Measurements from ENCODE around the gene EPHB2. TPM values are rescaled to one million over a fixed set of nuclear protein-coding genes. Genes with fewer than 3 reads are reported as not detected.

The EPHB2 gene
- polyA plus RNA-seq, 2 of the 4 experiments (the other 2 are of a cell fraction): 13.0 to 35.3 TPM

GRCh38 chr1:22920026-22920733 is 209.5 kb downstream of the EPHB2 start:
- H3K27ac ChIP-seq: no peak overlapping the region
- no peaks in the 10 kb centered on the region for H3K4me1 ChIP-seq
- ChIA-PET POLR2A (no interaction called here), CTCF (interaction anchor here (0.7 to 2.6 kb wide), 4 partner anchors 9 to 216 kb away, joined by 3 to 13 read pairs (median 5); no protein-coding TSS in a partner anchor)
- no peak overlapping the region for H3K4me3 ChIP-seq
- ATAC-seq (peak in 1 of 2 experiments; percentile 41; a peak in 1 of 6 replicates), DNase-seq (ENCODE audit: low read depth in 1 of 2, low spot score in 1 of 2) (no peak), FAIRE-seq (no peak)
- H3K4me2 ChIP-seq: no peak overlapping the region
- no peaks in the 10 kb centered on the region for H3K9me3 ChIP-seq
- 53% methylated on average over 6 of the region's 6 CpGs for WGBS (ENCODE audit: missing lambda C conversion rate)
- TF ChIP-seq PHF8 (IDR thresholded peaks at IDR 0.05; ENCODE audit: borderline replicate concordance, low read depth) (no peak), EP300 (IDR thresholded peaks at IDR 0.05) (no peak), HDAC2 (IDR thresholded peaks at IDR 0.05) (no peak), HEYL (CRISPR knock-in tag; IDR thresholded peaks at IDR 0.05) (no peak), ZSCAN20 (CRISPR knock-in tag; IDR thresholded peaks at IDR 0.05) (no peak), ZFP36 (IDR thresholded peaks at IDR 0.05; ENCODE audit: borderline replicate concordance, partially characterized antibody) (no peak), NR3C1 (IDR thresholded peaks at IDR 0.05) (no peak), BHLHE40 (IDR thresholded peaks at IDR 0.05; ENCODE audit: low read depth, low read length) (no peak), CTCF (IDR thresholded peaks at IDR 0.05) (no peak), ELK1 (IDR thresholded peaks at IDR 0.05; ENCODE audit: low read depth, low read length) (no peak), JUNB (IDR thresholded peaks at IDR 0.05) (no peak)

GRCh38 chr1:22920734-22921451 is 210.3 kb downstream of the EPHB2 start:
- WGBS (ENCODE audit: missing lambda C conversion rate): 86% methylated on average over 6 of the region's 8 CpGs
- CTCF ChIA-PET: interaction anchor here (0.7 to 2.6 kb wide), 7 partner anchors 9 to 278 kb away, joined by 3 to 13 read pairs (median 3); no protein-coding TSS in a partner anchor
- no peak for DNase-seq (ENCODE audit: low read depth in 1 of 2, low spot score in 1 of 2)

More at GRCh38 chr1:22920734-22921451, 210.3 kb downstream of the EPHB2 start:
- FAIRE-seq: no peak
- no peak overlapping the region for H3K27ac ChIP-seq
- POLR2A ChIA-PET: no interaction called here
- ATAC-seq: no peak
- no peak overlapping the region for H3K4me3 ChIP-seq
- H3K9me3 ChIP-seq: no peaks in the 10 kb centered on the region
- TF ChIP-seq REST (IDR thresholded peaks at IDR 0.05): no peak
- no peak for TF ChIP-seq EHF (CRISPR knock-in tag; IDR thresholded peaks at IDR 0.05)
- no peak for TF ChIP-seq HDAC2 (IDR thresholded peaks at IDR 0.05)
- TF ChIP-seq HOXB13 (CRISPR knock-in tag; IDR thresholded peaks at IDR 0.05; ENCODE audit: low read depth): no peak
- TF ChIP-seq SMC3 (IDR thresholded peaks at IDR 0.05): no peak
- no peak for TF ChIP-seq TFCP2L1 (CRISPR knock-in tag; IDR thresholded peaks at IDR 0.05)
- TF ChIP-seq MAFK (IDR thresholded peaks at IDR 0.05; ENCODE audit: partially characterized antibody): no peak
- TF ChIP-seq HOXA7 (CRISPR knock-in tag; IDR thresholded peaks at IDR 0.05): no peak
- no peak for TF ChIP-seq CBX2 (IDR thresholded peaks at IDR 0.05; ENCODE audit: borderline replicate concordance, low read depth)
- TF ChIP-seq ATOH8 (CRISPR knock-in tag; IDR thresholded peaks at IDR 0.05; ENCODE audit: low read depth): no peak
- TF ChIP-seq PBX3 (IDR thresholded peaks at IDR 0.05): no peak
- TF ChIP-seq USF2 (IDR thresholded peaks at IDR 0.05): no peak
- no peak for TF ChIP-seq NFE2L2 (conservative IDR thresholded peaks at IDR 0.05; ENCODE audit: low read length)
- no peak for TF ChIP-seq FOXS1 (CRISPR knock-in tag; IDR thresholded peaks at IDR 0.05)
- no peak for TF ChIP-seq ZSCAN20 (CRISPR knock-in tag; IDR thresholded peaks at IDR 0.05)
- no peak for TF ChIP-seq GATA3 (IDR thresholded peaks at IDR 0.05; ENCODE audit: borderline replicate concordance)
- H3K4me2 ChIP-seq: no peak overlapping the region
- H3K4me1 ChIP-seq: no peaks in the 10 kb centered on the region
